Astrocyte of the cerebellum (primary cell): Measurements from ENCODE around the gene KLK4.

Source experiments
- DNase-seq: peaks from one replicate; pipeline ENCODE4 v3.0.0-alpha.2; 2011; ENCODE audit warnings: low read depth
- H3K4me3 ChIP-seq: 2 replicates; pipeline ENCODE4 v1.5.1; 2011; ENCODE audit warnings: mild to moderate bottlenecking, low read depth, low read length, moderate library complexity
- CTCF ChIP-seq: IDR thresholded peaks from 2 replicates; pipeline ENCODE4 v1.5.1; 2012; ENCODE audit warnings: low read length, low read depth, moderate library complexity, mild to moderate bottlenecking; ENCODE audit errors: missing control alignments
- in situ Hi-C: cut with HindIII; loops from 2 replicates; pipeline ENCODE4 v1.10.0; 2017; ENCODE audit warnings: low sequenced_read_pairs

The KLK4 gene

GRCh38 chr19:50861010-50861409 is 50.2 kb downstream of the KLK4 start:
- in situ Hi-C loops, result no loop called here
- H3K4me3 ChIP-seq, result no peak overlapping the region
- DNase-seq, result no peak
- TF ChIP-seq CTCF, result no peak

GRCh38 chr19:50859849-50860248 is 51.3 kb downstream of the KLK4 start:
- no peak for DNase-seq
- no peak overlapping the region for H3K4me3 ChIP-seq
- no peak for TF ChIP-seq CTCF
- in situ Hi-C loops, result no loop called here

GRCh38 chr19:50858886-50859285 is 52.3 kb downstream of the KLK4 start:
- no peak overlapping the region for H3K4me3 ChIP-seq
- no peak for TF ChIP-seq CTCF
- no peak for DNase-seq
- in situ Hi-C loops, result no loop called here

GRCh38 chr19:50857366-50857765 is 53.8 kb downstream of the KLK4 start:
- H3K4me3 ChIP-seq, result no peak overlapping the region
- in situ Hi-C loops, result no loop called here
- DNase-seq, result no peak
- no peak for TF ChIP-seq CTCF
